ENCODE results near the gene ANKDD1B. TPM values are rescaled to one million over a fixed set of nuclear protein-coding genes. Genes with fewer than 3 reads are reported as not detected.

Gene ANKDD1B
- total RNA-seq, 1 donor = under 0.01 TPM

DNA sequence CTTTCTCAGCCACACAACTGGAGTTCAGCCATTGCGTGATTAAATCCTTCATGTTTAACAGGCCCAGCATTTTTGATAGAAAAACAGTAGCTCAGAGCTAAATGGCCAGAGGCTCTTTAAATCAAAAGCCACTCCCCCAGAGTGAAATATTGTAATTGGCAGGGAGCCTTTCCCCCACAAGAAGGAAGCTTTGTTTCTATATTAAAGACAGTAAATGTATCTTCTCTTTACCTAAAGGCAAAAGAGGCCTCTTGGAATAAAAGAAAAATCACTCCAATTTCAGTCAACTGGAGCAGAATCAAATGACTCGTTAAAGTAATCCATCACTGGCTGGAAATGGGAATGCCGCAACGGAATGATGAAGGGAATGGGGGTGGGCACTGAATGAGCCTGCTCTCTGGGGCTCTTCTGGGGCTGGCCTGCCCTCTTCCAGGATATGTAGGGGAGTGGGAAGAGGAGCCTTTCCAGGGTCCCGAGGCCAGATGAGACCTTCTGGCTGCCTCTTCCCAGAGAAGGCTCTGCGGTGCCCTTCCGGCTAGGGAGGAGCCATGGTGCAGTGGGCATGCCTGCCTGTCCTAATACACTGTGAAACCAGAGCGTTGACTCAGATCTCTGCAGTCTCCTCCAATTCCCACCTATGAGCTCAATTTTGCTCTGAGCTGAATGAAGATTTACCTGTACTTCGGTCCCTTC lies 45.2 kb downstream of the ANKDD1B start:
- DNase-seq (ENCODE audit: low read depth in 2 of 3, low spot score in 2 of 3) = peak in 1 of 3 donors; percentile 25

DNA sequence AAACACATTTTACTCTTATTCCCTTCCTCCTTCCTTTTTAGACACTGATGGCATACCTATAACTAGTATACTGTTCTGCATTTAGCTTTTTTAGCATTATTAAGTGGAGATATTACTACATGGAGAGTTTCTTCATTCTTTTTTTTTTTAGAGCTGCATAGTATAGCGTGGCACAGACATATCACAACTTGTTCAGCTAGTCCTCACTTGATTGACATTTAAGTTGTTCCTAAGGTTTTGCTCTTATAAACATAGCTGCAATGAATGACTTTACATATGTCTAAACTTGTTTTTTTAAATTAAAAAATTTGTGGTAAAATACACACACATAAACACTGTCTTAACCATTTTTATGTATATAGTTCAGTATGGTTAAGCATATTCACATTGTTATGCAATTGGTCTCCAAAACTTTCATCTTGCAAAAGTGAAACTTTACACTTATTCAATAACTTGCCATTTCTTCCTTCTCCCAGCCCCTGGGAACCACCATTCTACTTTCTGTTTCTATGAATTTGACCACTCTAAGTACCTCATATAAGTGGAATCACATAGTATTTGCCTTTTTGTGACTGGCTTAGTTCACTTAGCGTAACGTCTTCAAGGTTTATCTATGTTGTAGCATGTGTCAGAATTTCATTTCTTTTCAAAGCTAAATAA lies 48.7 kb downstream of the ANKDD1B start:
- DNase-seq (ENCODE audit: low read depth in 2 of 3, low spot score in 2 of 3) = no peak

DNA sequence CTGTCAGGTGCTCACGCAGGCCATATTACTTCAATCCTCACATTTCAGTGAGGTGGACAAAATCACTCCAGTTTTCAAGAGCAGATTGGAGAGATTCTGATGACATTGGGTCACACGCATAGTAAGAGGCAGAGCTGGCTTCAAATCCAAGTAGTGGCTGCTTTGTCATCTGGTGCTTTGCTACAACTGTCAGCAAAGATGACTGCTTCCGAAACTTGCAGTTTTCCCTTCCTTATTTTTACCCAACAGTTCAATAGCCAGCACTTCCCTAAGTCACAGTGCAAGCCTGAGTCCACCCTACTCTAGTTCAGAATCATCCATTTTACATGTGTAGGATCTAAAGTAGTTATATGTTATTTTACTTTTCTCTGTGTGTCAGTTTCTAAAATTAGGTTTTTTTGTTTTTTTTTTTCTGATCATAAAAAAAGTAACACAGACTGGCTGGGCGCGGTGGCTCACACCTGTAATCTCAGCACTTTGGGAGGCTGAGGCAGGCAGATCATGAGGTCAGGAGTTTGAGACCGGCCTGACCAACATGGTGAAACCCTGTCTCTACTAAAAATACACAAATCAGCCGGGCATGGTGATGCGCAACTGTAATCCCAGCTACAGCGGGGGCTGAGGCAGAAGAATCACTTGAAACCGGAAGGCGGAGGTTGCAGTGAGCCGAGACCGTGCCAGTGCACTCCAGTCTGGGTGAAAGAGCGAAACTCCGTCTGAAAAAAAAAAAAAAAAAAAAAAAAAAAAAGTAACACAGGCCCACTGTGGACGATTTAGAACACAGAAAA lies 49.6 kb downstream of the ANKDD1B start:
- DNase-seq (ENCODE audit: low read depth in 2 of 3, low spot score in 2 of 3) = no peak

DNA sequence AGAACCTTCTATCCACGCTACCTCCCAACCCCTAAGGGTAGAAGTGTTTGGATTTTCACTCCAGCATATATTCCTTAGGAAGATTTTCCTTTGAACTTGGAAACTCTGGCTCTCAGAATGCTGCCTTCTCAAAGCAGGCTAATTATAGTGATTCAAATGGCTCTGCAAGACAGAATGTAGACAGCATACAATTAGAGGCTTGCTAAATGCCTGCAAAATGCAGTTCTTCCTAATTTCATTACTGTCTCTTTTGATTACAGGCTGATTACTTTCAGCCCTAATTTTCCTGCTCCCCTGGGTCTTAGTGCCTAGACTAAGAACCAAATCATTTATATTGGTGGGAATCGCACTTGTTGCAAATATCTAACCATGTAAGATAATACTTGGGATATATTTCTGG lies 50.8 kb downstream of the ANKDD1B start:
- DNase-seq (ENCODE audit: low read depth in 2 of 3, low spot score in 2 of 3) = no peak

DNA sequence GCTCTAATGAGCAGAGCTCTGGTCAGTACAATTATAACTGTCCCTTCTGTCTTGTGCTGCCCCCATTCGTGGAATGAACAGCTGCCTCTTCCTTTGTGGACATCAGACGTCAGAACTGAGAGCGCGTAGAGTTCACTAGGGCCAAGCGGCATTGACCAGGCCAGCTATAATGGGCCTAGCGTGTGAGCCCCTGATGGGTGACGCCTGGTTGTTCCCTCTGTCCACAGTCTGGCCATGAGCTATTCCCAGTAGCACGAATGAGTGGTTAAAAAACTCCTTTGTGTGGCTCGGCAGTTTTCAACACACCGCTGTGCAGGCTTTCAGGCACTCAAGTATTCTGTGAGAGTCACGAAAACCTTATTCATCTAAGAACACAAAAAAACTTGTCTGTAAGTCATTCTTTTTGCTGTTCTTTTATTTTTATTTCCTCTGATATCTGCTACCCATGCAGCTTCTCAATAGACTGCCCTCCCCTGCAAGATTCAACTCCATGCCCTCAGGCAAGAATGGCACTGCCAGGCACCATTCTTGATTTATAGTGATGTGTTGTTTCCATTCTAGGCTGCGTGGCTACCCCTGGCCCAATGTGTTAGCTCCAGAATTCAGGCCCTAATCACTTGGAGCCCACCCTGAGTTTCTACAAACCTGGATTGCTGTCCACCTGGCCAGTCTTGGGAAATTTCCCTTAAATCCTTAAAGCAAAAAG lies 52.5 kb downstream of the ANKDD1B start:
- no peak for DNase-seq (ENCODE audit: low read depth in 2 of 3, low spot score in 2 of 3)

DNA sequence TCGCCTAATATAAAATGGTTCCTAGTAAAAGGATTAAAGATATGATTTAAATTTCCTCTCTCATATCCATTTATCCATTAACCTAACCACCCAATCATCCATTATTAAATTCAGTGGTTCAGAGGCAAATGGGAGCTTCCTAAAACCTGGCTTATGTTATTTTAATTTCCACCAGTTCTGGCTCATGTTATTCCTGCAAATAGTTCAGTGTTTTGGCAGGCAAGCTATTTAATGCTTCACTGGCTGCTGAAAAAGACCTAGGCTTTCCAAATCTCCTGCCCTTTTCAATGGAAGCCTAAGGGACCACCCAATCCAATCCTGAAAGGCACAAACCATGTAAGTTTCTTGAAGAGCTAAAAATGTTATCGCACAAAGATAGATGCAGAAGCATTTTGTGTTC lies 53.7 kb downstream of the ANKDD1B start:
- no peak for DNase-seq (ENCODE audit: low read depth in 2 of 3, low spot score in 2 of 3)

DNA sequence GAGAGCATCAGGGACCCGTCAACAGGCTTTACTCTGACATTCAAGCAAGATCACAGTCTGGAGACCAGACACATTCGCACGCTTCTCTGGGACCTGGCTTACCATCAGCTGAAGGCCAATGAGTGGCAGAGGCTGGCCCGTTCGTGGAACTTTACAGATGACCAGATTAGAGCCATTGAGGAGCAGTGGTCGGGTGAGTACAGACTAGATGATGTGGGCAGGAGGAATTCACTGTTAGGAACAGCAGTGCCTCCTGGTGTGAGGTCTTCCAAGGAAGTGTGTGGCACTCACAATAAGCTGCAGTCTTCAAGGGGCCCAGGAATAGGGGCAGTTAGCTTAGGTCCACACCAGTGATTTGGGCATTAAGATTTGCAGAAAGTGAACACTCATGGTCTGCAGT lies 55.5 kb downstream of the ANKDD1B start:
- DNase-seq (ENCODE audit: low read depth in 2 of 3, low spot score in 2 of 3) = no peak

DNA sequence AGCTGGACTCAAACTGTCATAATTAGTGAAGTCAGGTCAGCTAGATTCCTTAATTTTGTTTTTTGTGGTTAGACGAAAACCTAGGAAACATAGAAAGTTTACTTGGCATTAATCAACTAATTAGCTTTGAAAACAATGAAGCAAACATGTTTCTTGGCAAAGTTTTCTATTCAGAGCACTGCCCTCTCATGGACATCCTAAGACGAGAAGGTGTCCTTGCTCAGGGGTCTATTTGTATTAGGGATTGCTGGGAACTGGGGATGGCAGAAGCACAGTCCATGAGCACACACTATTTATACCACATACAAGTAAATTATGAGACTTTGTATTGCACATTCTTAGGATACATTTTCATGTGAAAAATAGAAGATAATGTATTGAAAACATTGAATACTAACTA lies 56.3 kb downstream of the ANKDD1B start:
- no peak for DNase-seq (ENCODE audit: low read depth in 2 of 3, low spot score in 2 of 3)

DNA sequence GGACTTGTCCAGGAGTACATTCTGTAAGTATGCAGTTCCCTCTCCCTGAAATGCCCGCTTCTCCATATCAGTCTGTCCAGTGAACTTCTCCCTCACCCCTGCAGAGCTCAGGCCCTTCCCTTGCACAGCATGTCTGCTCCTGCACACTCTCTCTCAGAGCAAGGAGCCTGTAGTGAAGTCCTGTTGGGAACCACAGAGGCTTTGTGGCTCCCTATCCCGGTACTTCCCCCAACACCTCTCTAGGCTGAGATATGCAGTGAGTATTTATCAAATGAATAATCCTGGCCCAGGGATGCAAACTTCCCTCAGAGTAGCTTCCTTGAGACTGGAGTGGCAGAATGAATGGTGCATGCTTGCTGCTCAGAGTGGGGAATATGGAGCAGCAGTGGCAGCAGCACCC lies 57.2 kb downstream of the ANKDD1B start:
- no peak for DNase-seq (ENCODE audit: low read depth in 2 of 3, low spot score in 2 of 3)

DNA sequence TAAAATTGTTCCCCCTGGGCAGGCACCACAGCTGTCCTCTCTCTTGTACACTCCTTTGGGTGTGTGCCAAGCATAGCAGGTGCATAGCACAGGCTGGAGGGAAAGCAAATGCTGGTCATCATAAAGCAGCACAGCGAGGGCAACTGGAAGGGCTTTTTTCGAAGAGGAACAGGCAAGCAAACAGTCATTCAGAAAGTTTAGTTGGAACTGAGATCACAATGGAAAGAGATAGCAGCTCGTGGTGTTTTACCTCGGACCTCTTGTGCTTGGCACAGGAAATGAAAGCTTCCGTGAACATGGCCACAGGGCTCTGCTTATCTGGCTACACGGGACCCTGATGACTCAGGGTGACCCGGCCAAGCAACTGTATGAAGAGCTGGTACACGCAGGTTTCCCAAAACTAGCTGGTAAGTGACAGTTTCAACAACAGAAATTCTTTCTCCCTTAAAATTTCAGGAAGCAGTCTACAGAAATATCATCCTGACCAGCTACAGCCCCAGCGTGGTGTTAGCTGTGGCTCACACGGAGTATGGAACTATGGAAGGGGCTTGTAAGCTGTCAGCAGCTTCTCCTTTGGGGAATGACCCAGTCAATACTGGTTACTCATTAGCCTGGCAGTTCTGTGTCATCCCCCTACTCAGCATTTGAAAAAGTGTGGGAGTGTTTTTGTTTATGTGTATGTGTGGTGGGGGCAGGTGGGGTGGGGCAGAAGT lies 57.9 kb downstream of the ANKDD1B start:
- peak in 2 of 3 donors; percentile 92 for DNase-seq (ENCODE audit: low read depth in 2 of 3, low spot score in 2 of 3)

DNA sequence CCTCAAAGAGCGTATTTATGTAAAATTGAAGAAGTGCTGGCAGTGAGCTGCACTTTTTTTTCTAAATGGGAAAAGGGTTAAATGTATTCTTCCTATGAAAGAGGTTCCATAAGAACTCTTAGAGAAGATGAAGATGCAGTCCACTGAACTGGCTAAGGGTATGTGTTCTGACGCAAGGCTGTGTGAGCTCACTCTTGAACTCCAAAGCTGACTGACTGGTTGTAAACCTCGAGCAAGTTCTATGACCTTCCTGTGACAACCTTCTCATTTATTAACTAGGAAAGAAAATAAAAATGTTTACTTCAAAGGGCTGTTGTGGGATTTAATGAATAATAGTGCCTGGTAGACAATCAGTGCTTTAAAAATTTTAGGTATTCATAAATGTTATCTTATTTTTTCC lies 59.3 kb downstream of the ANKDD1B start:
- DNase-seq (ENCODE audit: low read depth in 2 of 3, low spot score in 2 of 3) = no peak

DNA sequence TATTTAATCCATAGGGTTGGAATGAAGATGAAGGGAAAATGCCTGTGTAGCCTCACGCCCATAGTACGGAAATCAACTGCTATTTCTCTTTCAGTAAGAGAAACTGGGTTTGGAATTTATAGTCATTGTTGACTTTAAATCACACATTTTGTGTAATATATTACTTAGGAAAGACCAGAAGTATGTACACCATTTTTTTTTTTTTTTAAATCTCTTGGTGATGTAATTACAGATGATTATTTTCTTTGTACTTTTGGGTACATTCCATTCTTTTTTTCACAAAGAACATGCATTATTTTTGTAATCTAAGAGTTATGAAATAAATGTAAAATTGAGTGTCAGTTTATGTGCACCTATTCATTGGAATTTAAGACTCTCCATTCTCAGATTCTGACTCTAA lies 60.3 kb downstream of the ANKDD1B start:
- no peak for DNase-seq (ENCODE audit: low read depth in 2 of 3, low spot score in 2 of 3)

DNA sequence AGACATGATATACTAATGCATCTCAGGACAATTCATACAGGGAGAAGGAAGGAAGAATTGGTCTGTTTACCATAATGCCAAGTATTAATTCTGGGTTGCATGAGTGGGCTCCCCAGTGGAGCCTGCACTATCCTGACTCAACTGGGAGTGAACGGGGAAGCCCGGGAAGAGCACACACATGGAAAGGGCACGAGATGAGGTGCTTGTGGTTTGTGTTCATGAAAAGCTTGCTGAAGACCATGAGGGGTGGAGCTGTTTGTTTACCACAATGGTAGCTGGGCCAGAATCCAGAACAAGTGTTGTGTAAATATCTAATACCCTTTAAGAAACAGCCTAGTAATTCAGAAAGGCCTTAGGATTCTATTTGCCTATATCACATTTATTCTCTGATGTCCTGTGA lies 61.4 kb downstream of the ANKDD1B start:
- DNase-seq (ENCODE audit: low read depth in 2 of 3, low spot score in 2 of 3) = no peak

DNA sequence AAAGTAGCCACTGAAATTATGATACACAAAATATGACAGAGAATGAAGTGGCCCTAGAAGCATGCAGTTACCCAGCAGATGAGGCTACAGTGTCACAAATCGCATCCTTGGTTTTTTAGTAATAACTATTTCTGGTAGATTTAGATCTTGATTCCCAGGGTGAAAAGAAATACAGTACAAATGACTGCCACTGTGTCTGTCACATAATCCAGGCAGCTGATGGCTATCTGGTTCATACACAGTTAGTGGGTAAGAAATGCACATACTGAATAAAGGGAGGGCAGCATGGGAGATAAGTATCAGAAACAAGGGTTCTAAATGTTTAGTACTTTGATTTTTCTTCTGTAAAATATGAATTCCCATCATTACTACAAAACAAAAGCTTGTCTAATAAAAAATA lies 64.5 kb downstream of the ANKDD1B start:
- no peak for DNase-seq (ENCODE audit: low read depth in 2 of 3, low spot score in 2 of 3)

DNA sequence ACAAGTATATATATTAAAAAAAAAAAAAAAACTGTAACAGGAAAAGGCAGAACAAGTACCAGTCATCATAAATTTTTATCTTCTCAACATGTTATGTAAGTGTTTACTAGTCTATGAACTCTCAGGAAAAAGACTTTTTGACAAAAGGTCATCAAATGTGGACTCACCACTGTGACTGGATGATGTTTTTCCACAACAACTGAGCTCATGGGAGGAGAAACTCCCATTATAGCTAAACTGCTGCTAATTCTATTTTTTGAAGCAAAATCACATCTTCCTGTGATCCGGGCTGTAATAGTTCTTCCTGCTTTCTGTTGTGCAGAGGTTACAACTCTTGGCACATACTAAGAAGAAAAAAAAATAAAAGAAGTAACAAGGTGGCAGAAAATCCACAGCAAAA lies 66.4 kb downstream of the ANKDD1B start:
- DNase-seq (ENCODE audit: low read depth in 2 of 3, low spot score in 2 of 3) = no peak

DNA sequence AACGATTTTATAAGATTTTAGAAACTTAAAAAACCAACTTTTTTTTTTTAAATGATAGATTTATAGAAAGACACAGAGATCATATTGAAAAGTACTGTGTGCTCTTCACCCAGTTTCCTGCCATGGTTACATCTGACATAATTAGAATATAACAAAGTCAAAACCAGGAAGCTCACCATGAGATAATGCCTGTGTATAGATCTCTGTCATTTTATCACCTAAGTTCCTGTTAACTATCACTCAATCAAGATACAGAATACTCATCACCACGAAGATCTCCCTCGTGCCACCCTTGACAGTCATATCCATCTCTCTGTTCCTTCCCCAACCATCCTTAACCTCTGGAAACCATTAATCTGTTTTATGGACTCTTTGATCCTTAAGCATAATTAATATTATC lies 66.9 kb downstream of the ANKDD1B start:
- no peak for DNase-seq (ENCODE audit: low read depth in 2 of 3, low spot score in 2 of 3)

DNA sequence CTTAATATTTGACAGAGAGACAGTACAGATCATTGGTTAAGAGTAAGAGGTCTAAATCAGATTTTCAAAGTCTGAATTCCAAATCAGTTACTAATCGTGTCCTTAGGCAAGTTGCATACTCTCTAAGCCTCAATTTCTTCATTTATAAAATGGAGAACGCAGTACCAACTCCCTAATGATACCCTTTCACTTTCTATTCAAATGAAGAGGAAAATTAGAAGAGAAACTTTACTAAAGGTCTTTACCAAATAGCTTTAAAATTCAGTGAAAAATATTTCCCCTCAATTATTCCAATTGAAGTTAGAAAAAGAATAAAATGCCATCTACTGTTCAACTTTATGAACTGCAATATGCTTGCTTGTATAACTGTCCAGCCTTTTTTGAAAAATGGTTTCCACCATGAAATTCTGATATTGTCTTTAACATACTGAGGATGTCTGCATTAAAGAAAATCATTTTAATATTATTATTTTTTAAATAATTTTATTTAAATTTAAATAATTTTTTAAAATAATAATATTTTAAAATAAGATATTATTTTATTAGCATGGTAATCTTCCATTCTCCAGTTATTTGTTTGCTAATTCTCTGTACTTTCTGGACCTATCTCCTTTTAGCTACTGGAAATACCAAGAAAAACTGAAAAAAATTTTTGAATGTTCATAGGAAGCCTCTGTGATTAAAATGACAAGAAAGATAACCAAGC lies 70.0 kb downstream of the ANKDD1B start:
- peak in 2 of 3 donors; percentile 35 to 76 for DNase-seq (ENCODE audit: low read depth in 2 of 3, low spot score in 2 of 3)

DNA sequence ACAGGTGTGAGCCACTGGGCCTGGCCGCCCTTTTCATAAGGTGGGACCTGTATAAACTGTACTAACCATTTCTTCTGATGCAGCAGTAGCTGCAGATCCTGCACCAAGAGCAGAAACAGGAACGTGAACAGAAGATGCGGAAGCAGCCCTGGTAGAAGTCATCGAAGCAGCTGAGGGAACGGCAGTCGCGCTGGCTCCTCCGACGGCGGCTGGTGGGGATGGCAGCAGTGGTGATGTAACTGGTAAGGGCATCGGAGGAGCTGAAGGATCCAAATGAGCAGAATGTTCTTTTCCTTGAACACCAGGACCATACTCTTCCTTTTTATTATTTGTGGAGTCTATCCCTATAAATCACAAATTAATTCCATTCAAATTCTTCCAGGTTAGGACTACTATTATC lies 73.9 kb downstream of the ANKDD1B start:
- DNase-seq (ENCODE audit: low read depth in 2 of 3, low spot score in 2 of 3) = no peak

DNA sequence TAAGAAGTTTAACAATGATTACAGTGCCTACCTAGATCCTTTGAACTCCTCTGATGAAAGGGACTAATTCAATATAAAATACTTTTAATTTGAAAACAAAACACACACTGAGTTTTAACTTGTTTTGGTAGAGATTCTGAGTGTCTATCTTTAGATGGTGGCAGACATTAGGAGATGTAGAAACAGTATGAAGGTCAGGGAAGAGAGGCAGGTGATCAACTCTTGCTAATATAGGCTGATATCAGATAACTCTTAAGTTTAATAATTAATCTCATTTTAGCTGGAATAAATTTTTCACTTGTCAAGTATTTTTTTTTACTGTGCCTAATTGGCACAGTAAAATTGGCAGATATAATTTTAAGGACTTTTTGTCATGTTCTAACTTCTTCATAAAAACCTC lies 75.2 kb downstream of the ANKDD1B start:
- DNase-seq (ENCODE audit: low read depth in 2 of 3, low spot score in 2 of 3) = no peak

DNA sequence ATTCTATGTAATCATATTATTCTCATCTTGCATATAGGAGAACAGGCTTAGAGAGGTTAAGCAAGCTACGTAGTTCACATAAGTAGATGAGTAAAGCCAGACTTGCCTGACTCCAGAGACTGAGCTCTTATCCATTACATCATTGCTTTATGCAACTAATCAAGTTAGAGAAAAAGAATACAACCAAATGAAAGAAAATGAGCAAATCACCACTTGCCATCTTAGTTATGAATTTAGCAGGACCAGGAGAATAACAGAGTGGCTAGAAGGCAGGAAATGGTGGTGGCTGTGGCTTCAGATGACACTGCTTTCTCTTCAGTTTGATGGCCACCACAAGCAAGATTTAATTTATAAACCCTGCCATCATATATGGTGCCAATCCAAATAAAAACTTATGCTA lies 79.4 kb downstream of the ANKDD1B start:
- peak in 1 of 3 donors; percentile 38 for DNase-seq (ENCODE audit: low read depth in 2 of 3, low spot score in 2 of 3)

All from hematopoietic multipotent progenitor cell (in vitro differentiated cells).